Left kidney (tissue), 2 donors: ENCODE data around the gene DOCK4. TPM values are rescaled to one million over a fixed set of nuclear protein-coding genes. Genes with fewer than 3 reads are reported as not detected.

Experiments
- DNase-seq: peaks from one replicate; pipeline ENCODE4 v3.0.0-alpha.2; 2013
- polyA plus RNA-seq: library from polyadenylated mRNA; unstranded; fragments of 120-200 nt; gene quantifications from one replicate; pipeline ENCODE4 v1.2.1, GENCODE V29; 2013; ENCODE audit not compliant: insufficient read length

DOCK4 gene
- polyA plus RNA-seq, 1 donor: 30.4 TPM

DNA sequence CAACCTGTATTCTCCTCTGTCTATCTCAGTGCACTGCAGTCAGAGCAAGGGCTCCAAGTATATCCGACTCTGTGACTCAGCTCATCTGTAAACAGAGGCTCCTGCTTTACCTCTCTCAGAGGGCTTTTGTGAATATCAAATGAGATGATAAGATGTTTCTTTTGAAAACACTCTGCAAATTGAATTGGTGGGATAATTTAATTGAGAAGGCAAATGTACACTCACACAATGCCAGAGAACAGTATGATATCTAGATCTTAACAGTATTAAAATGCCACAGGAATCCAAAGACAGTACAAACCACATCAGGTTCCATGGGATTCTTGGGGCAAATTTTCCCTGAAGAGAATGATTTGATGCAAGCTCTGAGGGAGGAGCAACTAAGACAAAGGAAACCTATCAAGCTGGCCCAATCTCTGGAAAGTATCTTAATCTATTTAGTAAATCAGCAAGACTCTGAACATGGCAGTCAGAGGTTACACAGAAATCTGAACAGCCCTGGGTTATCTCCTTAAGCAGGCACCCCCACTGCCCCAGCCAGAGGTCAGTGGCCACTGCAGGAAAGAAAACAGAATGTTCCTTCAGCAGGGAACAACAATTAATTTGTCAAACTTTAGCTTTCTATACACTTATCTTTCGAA is 45.9 kb downstream of the DOCK4 start:
- no peak for DNase-seq

GRCh38 chr7:112159351-112159750 is 46.8 kb downstream of the DOCK4 start:
- DNase-seq: no peak

DNA sequence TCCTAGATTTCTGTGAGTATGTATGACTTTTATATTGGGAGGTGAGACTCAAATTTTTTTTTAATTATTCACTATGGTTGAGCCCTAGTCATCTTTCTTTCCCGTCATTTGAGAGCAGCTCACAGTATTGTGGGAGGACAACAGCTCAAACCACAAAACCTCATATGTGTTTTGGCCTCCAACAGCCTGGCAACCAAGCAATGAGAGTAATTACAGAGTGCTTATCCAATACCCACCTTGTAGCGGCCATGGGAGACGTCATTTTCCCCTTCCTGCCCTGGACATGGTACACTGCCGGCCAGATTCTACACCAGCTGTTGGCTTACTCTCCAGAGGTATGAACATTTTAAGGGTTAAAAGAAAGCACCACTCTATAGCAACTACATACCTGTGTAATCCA is 49.1 kb downstream of the DOCK4 start:
- no peak for DNase-seq

DNA sequence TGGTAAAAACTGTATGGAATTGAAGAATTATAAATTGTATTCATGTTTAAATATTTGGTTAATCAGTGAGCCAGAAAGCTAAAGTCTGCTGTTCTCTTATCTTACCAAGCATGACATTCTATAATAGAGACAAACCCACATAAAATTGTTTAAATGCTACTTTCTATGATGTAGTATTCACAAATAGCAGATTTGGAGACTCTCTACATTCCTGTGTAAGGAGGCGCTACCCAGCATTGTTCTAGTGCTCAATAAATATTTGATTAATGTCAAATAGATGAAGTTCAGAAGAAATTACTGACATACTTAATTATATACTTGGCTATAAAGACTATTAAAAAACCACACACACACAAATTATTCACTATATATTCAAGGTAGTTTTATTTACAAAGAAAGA is 49.8 kb downstream of the DOCK4 start:
- DNase-seq: no peak

DNA sequence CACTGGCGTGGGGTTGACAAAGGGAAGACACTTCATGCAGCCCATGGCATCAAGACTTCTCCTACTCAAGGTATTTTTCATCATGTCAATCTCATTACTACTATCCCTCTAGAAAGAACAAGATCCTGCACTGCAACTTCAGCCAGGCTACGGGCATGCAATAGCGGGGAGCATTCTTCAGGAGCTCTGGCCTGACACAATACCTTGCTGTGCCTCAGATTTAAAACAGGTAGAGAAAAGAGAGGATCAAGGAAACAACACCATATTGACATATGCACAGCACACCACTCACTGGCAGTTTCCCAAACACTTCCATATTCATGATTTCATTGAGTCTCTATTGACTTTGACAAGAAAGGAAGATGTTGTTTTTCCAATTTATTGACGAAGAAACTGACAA is 51.5 kb downstream of the DOCK4 start:
- no peak for DNase-seq

GRCh38 chr7:112152186-112152585 is 54.0 kb downstream of the DOCK4 start:
- no peak for DNase-seq

DNA sequence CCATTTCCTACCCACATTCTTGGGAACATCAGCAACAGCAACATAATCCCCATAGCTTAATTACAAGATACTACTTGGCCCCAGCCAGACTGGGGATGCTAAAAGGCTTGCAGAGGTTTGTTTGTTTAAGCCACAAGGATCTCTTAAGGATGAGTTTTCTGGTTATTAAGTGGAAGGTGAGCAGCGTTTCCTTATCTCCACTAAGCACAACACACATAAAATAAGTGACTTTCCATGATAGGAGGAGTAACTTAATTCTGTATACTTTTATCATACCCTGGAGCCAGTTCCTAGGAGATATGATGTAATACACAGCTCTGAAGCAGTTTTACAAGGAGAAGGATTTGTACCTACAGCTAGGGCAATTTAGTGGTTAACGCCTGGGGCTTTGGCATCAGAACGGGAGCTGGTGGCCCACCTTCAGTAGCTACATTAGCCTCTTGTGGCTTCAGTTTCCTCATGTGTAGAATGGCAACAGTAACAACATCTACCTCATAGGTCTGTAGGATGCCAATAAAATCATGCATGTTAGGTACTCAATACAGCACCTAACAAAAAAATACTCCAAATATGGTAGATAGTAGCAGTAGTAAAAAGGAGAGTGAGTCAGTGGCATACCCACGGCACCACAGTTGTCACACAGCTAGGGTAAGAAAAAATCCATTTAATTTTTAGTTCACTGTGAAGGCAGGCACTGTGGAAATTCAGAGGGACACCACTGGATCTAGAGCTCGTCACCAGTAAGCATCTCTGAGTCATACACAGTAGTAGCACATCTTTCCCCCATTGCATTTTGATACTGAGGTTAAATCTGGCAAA is 55.2 kb downstream of the DOCK4 start:
- no peak for DNase-seq

DNA sequence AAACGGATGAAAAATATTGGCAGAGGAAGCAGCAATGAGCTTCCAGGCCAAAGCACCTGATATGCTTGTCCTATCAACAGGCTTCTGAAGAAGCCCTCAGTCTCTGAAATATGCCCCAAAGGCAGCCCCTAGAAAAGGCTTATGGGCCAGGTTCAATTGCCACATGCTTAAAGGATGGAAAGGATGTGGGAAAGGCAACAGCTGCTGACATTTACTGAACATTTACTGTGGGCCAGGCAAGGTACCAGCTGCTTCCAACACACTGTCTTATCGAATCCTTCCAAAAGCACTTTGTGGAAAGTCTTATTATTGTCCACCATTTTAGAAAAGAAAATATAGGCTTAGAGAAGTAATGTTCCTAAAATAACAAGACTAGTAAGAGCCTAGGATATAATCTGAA is 56.5 kb downstream of the DOCK4 start:
- no peak for DNase-seq

GRCh38 chr7:112147793-112148361 is 58.3 kb downstream of the DOCK4 start:
- DNase-seq: no peak

DNA sequence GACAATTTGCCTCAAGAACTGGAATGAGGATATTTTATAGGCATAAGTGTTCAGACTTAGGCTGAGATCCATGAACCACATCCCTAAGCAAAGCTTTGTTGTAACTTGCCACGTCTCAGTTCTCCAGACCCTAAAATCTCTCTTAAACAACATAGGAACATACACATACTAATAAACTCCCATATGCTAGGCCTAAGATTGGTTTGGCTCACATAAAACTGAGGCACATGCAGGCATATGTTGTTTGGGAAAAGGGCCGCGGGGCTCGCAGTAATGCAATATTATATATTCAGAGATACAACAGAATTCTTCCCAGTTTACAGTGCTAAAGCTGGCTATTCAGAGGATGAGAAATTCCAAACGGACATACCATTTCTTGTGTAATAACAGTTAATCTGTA is 61.0 kb downstream of the DOCK4 start:
- no peak for DNase-seq

DNA sequence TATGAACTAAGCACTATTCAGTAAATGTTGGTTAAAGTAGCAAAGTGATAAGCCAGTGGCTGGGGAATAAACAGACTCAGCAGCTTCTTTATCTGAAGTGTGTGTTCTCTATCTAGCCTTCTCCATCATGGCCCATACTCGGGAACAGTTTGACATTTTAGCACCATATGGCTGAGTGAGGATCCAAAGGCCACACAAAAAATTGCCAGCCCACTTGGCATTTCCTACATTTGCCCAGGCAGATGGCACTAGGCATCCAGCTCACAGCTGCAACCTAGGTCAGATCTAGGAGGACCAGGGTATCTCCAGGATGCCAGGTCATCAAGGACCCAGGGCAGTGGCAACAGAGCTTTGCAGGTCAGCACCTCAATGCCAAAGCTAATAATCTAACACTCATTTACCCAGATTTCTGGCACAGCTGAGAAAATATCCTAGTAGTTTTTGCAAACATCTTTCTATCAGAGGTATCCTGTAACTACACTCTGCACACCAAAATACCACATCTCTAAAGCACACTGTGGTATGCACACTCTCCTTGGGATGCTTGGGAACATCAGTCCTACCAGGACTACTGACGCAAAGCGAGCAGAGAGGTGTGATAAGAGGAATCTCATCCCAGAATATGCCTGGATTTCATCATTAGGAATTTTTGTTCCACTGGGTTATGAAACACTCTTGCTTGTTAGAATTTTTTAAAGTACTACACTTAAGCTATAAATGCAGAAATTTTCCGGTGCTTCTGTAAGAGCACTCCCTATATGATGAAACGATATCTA is 61.7 kb downstream of the DOCK4 start:
- no peak for DNase-seq

GRCh38 chr7:112143582-112143981 is 62.6 kb downstream of the DOCK4 start:
- DNase-seq: no peak

GRCh38 chr7:112143136-112143535 is 63.1 kb downstream of the DOCK4 start:
- DNase-seq: no peak

- DNase-seq: no peak
These were observed 65.6 kb downstream of the DOCK4 start for GRCh38 chr7:112140600-112140999.

GRCh38 chr7:112138938-112139337 is 67.3 kb downstream of the DOCK4 start:
- no peak for DNase-seq

- no peak for DNase-seq
These were observed 67.8 kb downstream of the DOCK4 start for GRCh38 chr7:112138325-112138852.

DNA sequence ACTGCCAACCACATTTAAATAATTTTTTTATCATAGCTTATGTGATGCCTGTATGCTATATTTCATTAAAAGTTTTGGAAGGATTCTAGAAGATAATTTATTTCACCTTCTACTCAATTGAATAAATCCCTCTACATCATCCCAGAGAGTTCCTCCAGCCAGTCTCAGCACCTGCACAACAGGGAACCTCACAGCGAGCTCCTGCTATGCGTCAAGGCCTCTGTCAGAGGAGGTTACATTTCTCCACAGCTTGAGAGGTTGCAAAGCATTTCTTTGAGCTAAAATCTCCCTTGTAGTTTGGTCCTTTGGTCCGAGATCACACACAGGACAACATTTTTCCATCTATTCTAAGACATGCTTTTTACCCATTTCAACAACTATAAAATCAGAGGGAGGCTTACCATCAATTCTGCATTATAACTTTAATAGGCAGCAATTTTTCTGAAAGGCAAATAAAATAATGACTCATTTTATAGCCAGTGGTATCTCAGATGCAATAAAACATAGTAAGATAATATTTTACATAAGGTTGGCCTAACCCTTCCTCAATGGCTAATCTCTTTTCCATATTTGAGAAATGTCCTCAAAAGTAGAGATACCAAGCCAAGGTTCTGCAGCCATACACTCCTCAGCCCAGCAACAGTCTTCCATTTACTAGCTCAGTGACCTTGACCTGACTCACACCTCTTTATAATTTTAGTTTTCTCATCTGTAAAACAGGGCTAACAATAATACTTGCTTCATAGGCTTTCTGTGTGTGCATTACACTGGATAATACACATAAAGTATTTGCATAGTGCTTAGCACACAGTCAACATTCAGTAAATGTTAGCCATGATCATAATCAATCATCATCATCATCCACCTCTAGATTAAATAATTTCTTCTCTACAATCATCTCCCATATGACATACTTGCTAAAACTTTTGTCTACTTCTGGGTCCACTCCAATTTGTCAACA is 68.8 kb downstream of the DOCK4 start:
- no peak for DNase-seq

- no peak for DNase-seq
These were observed 69.8 kb downstream of the DOCK4 start for GRCh38 chr7:112136271-112137008.

- DNase-seq: no peak
These were observed 70.4 kb downstream of the DOCK4 start for GRCh38 chr7:112135815-112136214.

DNA sequence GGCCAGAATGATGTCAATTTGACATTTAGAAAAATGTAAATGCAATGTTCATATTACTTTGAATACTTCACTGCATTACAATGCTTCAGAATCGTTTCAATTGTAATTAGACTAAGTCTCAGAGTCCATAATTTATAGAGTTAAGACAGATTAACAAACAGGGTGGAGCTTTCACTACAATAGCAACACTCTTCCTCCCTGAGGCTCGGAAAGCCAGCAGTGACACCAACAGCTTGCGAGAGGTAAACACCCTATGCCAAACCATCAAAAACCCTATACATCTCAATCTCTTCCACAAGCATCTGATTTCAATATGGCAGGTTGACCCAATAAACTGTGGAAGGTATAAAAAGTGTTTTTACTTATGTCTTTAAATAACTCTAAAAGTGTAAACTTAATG is 72.2 kb downstream of the DOCK4 start:
- DNase-seq: no peak

DNA sequence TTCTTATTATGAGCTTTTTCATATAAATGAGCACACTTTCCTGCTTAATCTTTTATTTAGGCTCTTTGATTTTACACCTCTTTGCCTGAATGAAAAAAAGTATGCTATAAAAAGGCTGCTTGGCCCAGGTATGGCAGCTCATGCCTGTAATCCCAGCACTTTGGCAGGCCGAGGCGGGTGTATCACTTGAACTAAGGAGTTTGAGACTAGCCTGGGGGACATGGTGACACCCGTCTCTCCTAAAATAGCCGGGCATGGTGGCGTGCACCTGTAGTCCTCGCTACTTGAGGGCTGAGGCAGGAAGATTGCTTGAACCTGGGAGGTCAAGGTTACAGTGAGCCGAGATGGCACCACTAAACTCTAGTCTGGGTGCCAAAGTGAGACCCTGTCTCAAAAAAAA is 72.9 kb downstream of the DOCK4 start:
- DNase-seq: no peak
